MCF 10A (cell line): ENCODE measurements around the gene SAMD4B. TPM values are rescaled to one million over a fixed set of nuclear protein-coding genes. Genes with fewer than 3 reads are reported as not detected.

Experiments
- BruUV-seq: library from RNA; stranded (reverse); fragments of 400-500 nt; replicated peaks from 2 replicates; lab custom pipeline; 2021; lab: Mats Ljungman, UMichigan
- CTCF ChIA-PET: fragments of 300-600 bp; sonication (Branson Sonifier 250); formaldehyde crosslinking; extraction: SDS; loops from one replicate; lab custom pipeline; 2021; ENCODE audit warnings: antibody characterized with exemption, inconsistent platforms; lab: Yijun Ruan, JAX
- POLR2A ChIA-PET: fragments of 300-600, 350-650 bp; sonication (Branson Sonifier 250); formaldehyde crosslinking; extraction: SDS; loops from one replicate; lab custom pipeline; 2020; ENCODE audit warnings: antibody characterized with exemption, inconsistent platforms; lab: Yijun Ruan, JAX
- DNase-seq: peaks from one replicate; pipeline ENCODE4 v3.0.0-alpha.2; 2018; ENCODE audit not compliant: unreplicated experiment
- H3K27ac Mint-ChIP-seq: one replicate; pipeline ENCODE4 v1.8.0; 2022; ENCODE audit warnings: mild to moderate bottlenecking, low read depth, mixed read lengths; ENCODE audit not compliant: unreplicated experiment
- H3K27me3 Mint-ChIP-seq: one replicate; pipeline ENCODE4 v1.8.0; 2022; ENCODE audit warnings: mixed read lengths; ENCODE audit not compliant: insufficient read depth, unreplicated experiment
- H3K36me3 Mint-ChIP-seq: one replicate; pipeline ENCODE4 v1.8.0; 2022; ENCODE audit warnings: mild to moderate bottlenecking, moderate library complexity, mixed read lengths; ENCODE audit not compliant: insufficient read depth, unreplicated experiment
- H3K4me1 Mint-ChIP-seq: one replicate; pipeline ENCODE4 v1.8.0; 2022; ENCODE audit warnings: mixed read lengths; ENCODE audit not compliant: insufficient read depth, unreplicated experiment
- H3K4me3 Mint-ChIP-seq: one replicate; pipeline ENCODE4 v1.8.0; 2022; ENCODE audit warnings: mild to moderate bottlenecking, moderate library complexity, mixed read lengths; ENCODE audit not compliant: unreplicated experiment
- H3K9me3 Mint-ChIP-seq: one replicate; pipeline ENCODE4 v1.8.0; 2022; ENCODE audit warnings: mixed read lengths; ENCODE audit not compliant: unreplicated experiment
- intact Hi-C: fragments of 100-400 bp; cut with micrococcal nuclease; formaldehyde crosslinking; loops from 2 replicates; pipeline ENCODE4 v1.14.1; 2022
- total RNA-seq: library from RNA; stranded (reverse); gene quantifications from 2 replicates; pipeline ENCODE4 v1.2.3, GENCODE V29; 2022
- TF ChIP-seq, protein P1 (sequence below): fragments of 200-600 bp; IDR thresholded peaks from one replicate; pipeline ENCODE4 v1.8.0; 2022; ENCODE audit warnings: antibody characterized with exemption, mild to moderate bottlenecking; ENCODE audit not compliant: unreplicated experiment

SAMD4B gene
- total RNA-seq, 1 experiment from 2014 or later, result 65.4 TPM

DNA sequence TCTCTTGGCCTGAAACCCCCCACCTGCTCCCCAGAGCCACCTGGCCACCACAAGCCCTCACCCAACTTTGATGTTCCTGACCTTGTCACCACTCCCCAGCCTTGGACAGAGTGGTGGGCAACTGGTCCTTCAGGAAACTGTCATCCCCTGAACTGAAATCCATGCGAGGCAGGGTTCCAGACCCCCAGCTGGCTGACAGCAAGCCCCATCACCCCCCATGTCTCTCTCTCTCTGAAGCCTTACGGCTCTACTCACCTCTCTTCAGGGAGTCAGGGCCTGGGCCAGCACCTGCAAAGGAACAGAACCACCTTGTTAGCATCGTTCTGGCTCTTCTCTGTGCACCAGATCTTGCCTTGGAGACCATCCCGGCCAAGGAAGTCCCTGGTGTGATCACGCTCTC lies 24.1 kb upstream of the SAMD4B start:
- H3K27me3 Mint-ChIP-seq, result peaks cover 12% of the 10 kb centered on the region
- H3K4me3 Mint-ChIP-seq, result no peak overlapping the region
- CTCF ChIA-PET, result no interaction called here
- H3K27ac Mint-ChIP-seq, result no peak overlapping the region
- POLR2A ChIA-PET, result no interaction called here
- no peaks in the 10 kb centered on the region for H3K36me3 Mint-ChIP-seq
- H3K4me1 Mint-ChIP-seq, result no peaks in the 10 kb centered on the region
- H3K9me3 Mint-ChIP-seq, result no peaks in the 10 kb centered on the region
- TF ChIP-seq, protein P1, sequence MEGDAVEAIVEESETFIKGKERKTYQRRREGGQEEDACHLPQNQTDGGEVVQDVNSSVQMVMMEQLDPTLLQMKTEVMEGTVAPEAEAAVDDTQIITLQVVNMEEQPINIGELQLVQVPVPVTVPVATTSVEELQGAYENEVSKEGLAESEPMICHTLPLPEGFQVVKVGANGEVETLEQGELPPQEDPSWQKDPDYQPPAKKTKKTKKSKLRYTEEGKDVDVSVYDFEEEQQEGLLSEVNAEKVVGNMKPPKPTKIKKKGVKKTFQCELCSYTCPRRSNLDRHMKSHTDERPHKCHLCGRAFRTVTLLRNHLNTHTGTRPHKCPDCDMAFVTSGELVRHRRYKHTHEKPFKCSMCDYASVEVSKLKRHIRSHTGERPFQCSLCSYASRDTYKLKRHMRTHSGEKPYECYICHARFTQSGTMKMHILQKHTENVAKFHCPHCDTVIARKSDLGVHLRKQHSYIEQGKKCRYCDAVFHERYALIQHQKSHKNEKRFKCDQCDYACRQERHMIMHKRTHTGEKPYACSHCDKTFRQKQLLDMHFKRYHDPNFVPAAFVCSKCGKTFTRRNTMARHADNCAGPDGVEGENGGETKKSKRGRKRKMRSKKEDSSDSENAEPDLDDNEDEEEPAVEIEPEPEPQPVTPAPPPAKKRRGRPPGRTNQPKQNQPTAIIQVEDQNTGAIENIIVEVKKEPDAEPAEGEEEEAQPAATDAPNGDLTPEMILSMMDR, result no peak
- no peak for DNase-seq
- intact Hi-C loops, result no loop called here
- no TSS peak for BruUV-seq

DNA sequence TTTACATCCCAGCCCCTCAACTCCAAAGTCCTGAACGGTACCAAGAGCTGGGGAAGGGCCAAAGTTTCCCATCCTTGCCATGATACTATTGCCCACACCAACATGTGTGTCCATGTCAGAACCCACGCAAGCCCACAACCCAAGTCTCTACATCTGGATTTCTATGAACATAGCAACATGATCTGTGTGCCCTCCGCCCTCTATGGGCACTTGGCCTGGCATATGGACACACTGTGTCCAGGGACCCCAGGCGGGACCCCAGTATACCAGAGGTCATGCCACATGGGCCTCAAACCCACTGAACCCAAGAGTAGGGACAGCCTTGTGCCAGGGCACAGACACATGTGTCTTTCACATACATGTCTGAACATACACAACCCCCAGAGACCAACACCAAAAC lies 23.5 kb upstream of the SAMD4B start:
- no peaks in the 10 kb centered on the region for H3K4me1 Mint-ChIP-seq
- H3K9me3 Mint-ChIP-seq, result no peaks in the 10 kb centered on the region
- H3K4me3 Mint-ChIP-seq, result peak overlapping the region; percentile 4
- POLR2A ChIA-PET, result no interaction called here
- no peak overlapping the region for H3K27ac Mint-ChIP-seq
- no peaks in the 10 kb centered on the region for H3K36me3 Mint-ChIP-seq
- CTCF ChIA-PET, result no interaction called here
- TF ChIP-seq, protein P1, result no peak
- intact Hi-C loops, result no loop called here
- BruUV-seq, result no TSS peak
- DNase-seq, result no peak
- peaks cover 12% of the 10 kb centered on the region for H3K27me3 Mint-ChIP-seq

DNA sequence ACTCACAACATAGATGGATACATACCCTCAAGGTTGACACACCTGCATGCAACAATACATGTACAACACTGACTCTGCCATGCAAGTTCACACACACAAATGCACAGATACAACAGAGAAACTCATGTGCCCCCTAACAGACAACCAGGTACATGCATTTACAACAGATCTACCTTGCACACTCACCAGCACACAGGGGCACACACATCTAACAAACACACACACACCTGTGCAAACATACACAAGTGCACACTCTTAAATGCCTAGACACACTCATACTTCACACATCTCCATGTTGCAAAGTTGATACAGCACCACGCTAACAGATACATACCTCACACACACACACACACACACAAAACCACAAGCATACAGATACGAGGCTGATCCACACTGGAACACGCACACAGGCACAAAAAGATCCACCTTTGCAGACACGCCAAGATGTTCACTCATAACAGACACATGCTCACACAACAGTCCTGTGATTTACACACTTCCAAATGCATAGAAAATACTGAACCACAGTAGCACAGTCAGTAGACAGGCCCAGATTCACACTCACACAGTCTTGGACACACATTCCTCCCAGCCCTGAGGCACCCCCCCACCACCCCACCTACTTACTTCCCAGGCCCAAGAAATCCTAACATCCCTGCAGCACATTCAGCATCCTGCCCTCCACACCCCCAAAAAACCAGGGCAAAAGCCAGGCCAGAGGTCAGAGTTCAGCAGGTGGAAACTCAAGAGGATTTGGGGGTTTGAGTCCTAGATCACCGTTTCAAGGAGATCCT lies 22.9 kb upstream of the SAMD4B start:
- TF ChIP-seq, protein P1, result no peak
- intact Hi-C loops, result no loop called here
- Mint-ChIP-seq H3K4me1 (no peaks in the 10 kb centered on the region), H3K4me3 (peak overlapping the region; percentile 4), H3K36me3 (no peaks in the 10 kb centered on the region), H3K27ac (no peak overlapping the region), H3K9me3 (no peaks in the 10 kb centered on the region), H3K27me3 (peaks cover 12% of the 10 kb centered on the region)
- no TSS peak for BruUV-seq
- no peak for DNase-seq
- ChIA-PET POLR2A (no interaction called here), CTCF (no interaction called here)

DNA sequence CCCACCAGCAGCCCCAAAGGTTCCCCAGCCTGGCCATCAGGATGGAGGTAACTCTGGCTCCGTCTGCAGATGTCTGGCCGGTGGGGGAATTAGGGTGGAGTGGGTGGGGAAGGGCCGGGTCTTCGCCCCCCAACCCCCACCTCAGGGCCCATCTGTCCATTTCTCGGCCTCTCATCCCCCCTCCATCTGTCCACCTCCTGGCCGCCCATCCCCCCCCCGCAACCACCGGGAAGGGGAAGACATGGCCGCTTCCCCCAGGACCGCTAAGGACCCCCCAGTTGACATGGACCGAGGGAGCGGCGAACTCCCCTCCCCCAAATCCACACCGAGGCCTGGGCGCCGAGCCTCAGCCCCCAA lies 22.4 kb upstream of the SAMD4B start:
- Mint-ChIP-seq H3K4me3 (peak overlapping the region; percentile 61), H3K27ac (no peak overlapping the region), H3K4me1 (no peaks in the 10 kb centered on the region), H3K9me3 (no peaks in the 10 kb centered on the region), H3K36me3 (no peaks in the 10 kb centered on the region), H3K27me3 (peaks cover 12% of the 10 kb centered on the region)
- no TSS peak for BruUV-seq
- no peak for DNase-seq
- ChIA-PET CTCF (interaction anchor here (0.6 kb wide), 1 partner anchor 140 kb away, joined by 3 read pairs; no protein-coding TSS in a partner anchor), POLR2A (no interaction called here)
- TF ChIP-seq, protein P1, result no peak
- intact Hi-C loops, result loop anchor here (10.0 kb wide), 1 partner anchor 125 kb away; the partner anchor contains the start of gene NCCRP1
